Erythroblast (primary cell): ENCODE data around the gene GRK2.

Experiments
- GATA1 ChIP-seq: IDR thresholded peaks from 2 replicates; pipeline ENCODE4 v1.6.1; 2011; ENCODE audit warnings: low read depth, mild to moderate bottlenecking, control low read depth, low read length, moderate library complexity
- POLR2A ChIP-seq: IDR thresholded peaks from 2 replicates; pipeline ENCODE4 v1.6.1; 2011; ENCODE audit warnings: mild to moderate bottlenecking, low read length

GRCh38 chr11:67268081-67268961, 2.0 kb downstream of the GRK2 start:
- TF ChIP-seq POLR2A = no peak
- TF ChIP-seq GATA1 = no peak
